Mucosa of descending colon (tissue), 3 donors: ENCODE results near the gene MALRD1. TPM values are rescaled to one million over a fixed set of nuclear protein-coding genes. Genes with fewer than 3 reads are reported as not detected.

Experiments
- ATAC-seq: fragments of 200-7000 bp; cut with Tn5 transposase; one replicate; pipeline ENCODE4 v1.9.1; 2020; ENCODE audit warnings: mild to moderate bottlenecking, moderate library complexity
- DNase-seq, 3 donors: peaks; one replicate each; pipeline ENCODE4 v3.0.0-alpha.2; 2020
- H3K36me3 ChIP-seq: fragments of 200-600 bp; one replicate; pipeline ENCODE4 v1.8.0; 2021; ENCODE audit warnings: low read depth, mild to moderate bottlenecking
- H3K4me1 ChIP-seq: fragments of 200-600 bp; one replicate; pipeline ENCODE4 v1.8.0; 2021; ENCODE audit warnings: low read depth, mild to moderate bottlenecking
- H3K4me3 ChIP-seq: fragments of 200-600 bp; one replicate; pipeline ENCODE4 v1.8.0; 2021; ENCODE audit warnings: mild to moderate bottlenecking
- H3K9me3 ChIP-seq: fragments of 200-600 bp; one replicate; pipeline ENCODE4 v1.8.0; 2021; ENCODE audit warnings: mild to moderate bottlenecking
- CTCF ChIP-seq: fragments of 200-600 bp; IDR thresholded peaks from one replicate; pipeline ENCODE4 v1.8.0; 2022; ENCODE audit warnings: antibody characterized with exemption, mild to moderate bottlenecking
- intact Hi-C, 2 donors: fragments of 100-400 bp; cut with DNase I in 1 of 2; cut with micrococcal nuclease in 1 of 2; formaldehyde crosslinking; loops; one replicate each; pipeline versions ENCODE4 v1.11.0 to v1.11.1; 2022; cut with DNase I, micrococcal nuclease
- total RNA-seq, 3 donors: library from RNA; stranded (reverse); fragmentation: NEBNext Ultra II Directional in 2 of 3; extraction: Animal tissue kit (Norgen Biotek cat#: 25700) in 2 of 3; gene quantifications; one replicate each; pipeline versions ENCODE4 v1.2.1 to v1.2.4, GENCODE V29; 2021 to 2023
- donor health status: DM: no; HTN: no; CAD: no; lungs with moderate emphysema.
- donor health status: DM: no; HTN: no; CAD: no.
- donor health status: DM: no; HTN: yes; CAD: no.

The MALRD1 gene
- total RNA-seq, 3 donors from 2014 or later: 0.41 to 0.90 (median 0.60) TPM

- TF ChIP-seq CTCF: no peak
- no peak for ATAC-seq
- Histone ChIP-seq H3K4me3 (no peak overlapping the region), H3K9me3 (no peaks in the 10 kb centered on the region), H3K36me3 (no peaks in the 10 kb centered on the region), H3K4me1 (no peaks in the 10 kb centered on the region)
- intact Hi-C loops: no loop called here
- DNase-seq: no peak
Observed at GRCh38 chr10:19579761-19580545, 531.4 kb downstream of the MALRD1 start.

GRCh38 chr10:19580691-19581090 lies 532.1 kb downstream of the MALRD1 start:
- Histone ChIP-seq H3K4me1 (no peaks in the 10 kb centered on the region), H3K36me3 (no peaks in the 10 kb centered on the region), H3K4me3 (no peak overlapping the region), H3K9me3 (no peaks in the 10 kb centered on the region)
- ATAC-seq: no peak
- TF ChIP-seq CTCF: no peak
- intact Hi-C loops: no loop called here
- no peak for DNase-seq

- no peak overlapping the region for H3K4me3 ChIP-seq
- H3K36me3 ChIP-seq: no peaks in the 10 kb centered on the region
- no peaks in the 10 kb centered on the region for H3K4me1 ChIP-seq
- no peak for ATAC-seq
- TF ChIP-seq CTCF: no peak
- intact Hi-C loops: no loop called here
- no peak for DNase-seq
- no peaks in the 10 kb centered on the region for H3K9me3 ChIP-seq
Observed at GRCh38 chr10:19588608-19589007, 540.0 kb downstream of the MALRD1 start.

- no peak for TF ChIP-seq CTCF
- no peak for ATAC-seq
- DNase-seq: no peak
- Histone ChIP-seq H3K9me3 (no peaks in the 10 kb centered on the region), H3K4me1 (no peaks in the 10 kb centered on the region), H3K36me3 (no peaks in the 10 kb centered on the region), H3K4me3 (no peak overlapping the region)
- intact Hi-C loops: no loop called here
Observed at GRCh38 chr10:19592276-19592675, 543.7 kb downstream of the MALRD1 start.

- ATAC-seq: no peak
- Histone ChIP-seq H3K4me1 (no peaks in the 10 kb centered on the region), H3K36me3 (no peaks in the 10 kb centered on the region), H3K9me3 (no peaks in the 10 kb centered on the region), H3K4me3 (no peak overlapping the region)
- intact Hi-C loops: no loop called here
- no peak for DNase-seq
- no peak for TF ChIP-seq CTCF
Observed at GRCh38 chr10:19595212-19595845, 546.7 kb downstream of the MALRD1 start.
